ENCODE measurements around the gene FILIP1L.

DNA sequence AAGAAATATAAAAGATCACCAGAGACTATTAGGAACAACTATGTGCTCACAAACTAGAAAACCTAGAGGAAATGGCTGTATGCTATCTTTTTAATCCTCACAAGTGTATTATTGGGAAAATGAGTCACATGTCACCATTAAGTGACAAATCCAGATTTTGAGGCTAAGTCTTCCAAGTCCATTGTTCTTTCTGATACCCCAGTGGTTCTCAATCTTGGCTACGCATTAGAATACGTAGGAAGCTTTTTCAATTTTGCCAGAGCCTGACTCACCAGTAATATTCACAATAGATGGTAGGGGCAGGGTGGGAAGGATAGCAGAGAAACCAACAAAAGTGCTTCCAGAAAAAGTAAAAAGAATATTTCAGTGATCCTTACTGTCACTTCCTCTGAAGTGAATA lies 117.0 kb downstream of the FILIP1L start:
- TF ChIP-seq, protein P1, sequence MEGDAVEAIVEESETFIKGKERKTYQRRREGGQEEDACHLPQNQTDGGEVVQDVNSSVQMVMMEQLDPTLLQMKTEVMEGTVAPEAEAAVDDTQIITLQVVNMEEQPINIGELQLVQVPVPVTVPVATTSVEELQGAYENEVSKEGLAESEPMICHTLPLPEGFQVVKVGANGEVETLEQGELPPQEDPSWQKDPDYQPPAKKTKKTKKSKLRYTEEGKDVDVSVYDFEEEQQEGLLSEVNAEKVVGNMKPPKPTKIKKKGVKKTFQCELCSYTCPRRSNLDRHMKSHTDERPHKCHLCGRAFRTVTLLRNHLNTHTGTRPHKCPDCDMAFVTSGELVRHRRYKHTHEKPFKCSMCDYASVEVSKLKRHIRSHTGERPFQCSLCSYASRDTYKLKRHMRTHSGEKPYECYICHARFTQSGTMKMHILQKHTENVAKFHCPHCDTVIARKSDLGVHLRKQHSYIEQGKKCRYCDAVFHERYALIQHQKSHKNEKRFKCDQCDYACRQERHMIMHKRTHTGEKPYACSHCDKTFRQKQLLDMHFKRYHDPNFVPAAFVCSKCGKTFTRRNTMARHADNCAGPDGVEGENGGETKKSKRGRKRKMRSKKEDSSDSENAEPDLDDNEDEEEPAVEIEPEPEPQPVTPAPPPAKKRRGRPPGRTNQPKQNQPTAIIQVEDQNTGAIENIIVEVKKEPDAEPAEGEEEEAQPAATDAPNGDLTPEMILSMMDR (conservative IDR thresholded peaks at IDR 0.05; ENCODE audit: low read length): no peak
- no peak for TF ChIP-seq EZH2phosphoT487 (IDR thresholded peaks at IDR 0.05; ENCODE audit: borderline replicate concordance)

Data from Loucy (cell line).